Thyroid gland (tissue), 4 donors: ENCODE results near the gene CTDSPL2. TPM values are rescaled to one million over a fixed set of nuclear protein-coding genes. Genes with fewer than 3 reads are reported as not detected.

Experiments
- DNase-seq, 2 donors: peaks; one replicate each; pipeline ENCODE4 v3.0.0-alpha.2; 2019
- H3K27ac ChIP-seq, 3 donors: fragments of 200-600 bp; sonication (generic); 1 replicate in 2 of 3; 2 replicates in 1 of 3; pipeline ENCODE4 v1.5.1; 2016 to 2019; ENCODE audit warnings: mild to moderate bottlenecking in 1 of 3, moderate library complexity in 1 of 3
- H3K27me3 ChIP-seq: fragments of 200-600 bp; sonication (generic); one replicate; pipeline ENCODE4 v1.5.1; 2019
- H3K36me3 ChIP-seq, 2 donors: fragments of 200-600 bp; sonication (generic); one replicate each; pipeline ENCODE4 v1.5.1; 2016 to 2019
- H3K4me1 ChIP-seq, 2 donors: fragments of 200-600 bp; sonication (generic); one replicate each; pipeline ENCODE4 v1.5.1; 2017 to 2019
- H3K4me3 ChIP-seq, 3 donors: fragments of 200-600 bp; sonication (generic); replicated peaks in 1 of 3; 1 replicate in 2 of 3; 2 replicates in 1 of 3; pipeline ENCODE4 v1.5.1; 2016; ENCODE audit warnings: mild to moderate bottlenecking in 1 of 3
- H3K9me3 ChIP-seq: fragments of 200-600 bp; sonication (generic); one replicate; pipeline ENCODE4 v1.5.1; 2017
- POLR2A ChIP-seq, 2 donors: fragments of 450-650 bp; IDR thresholded peaks; one replicate each; pipeline ENCODE4 v1.6.1; 2017; ENCODE audit warnings: antibody characterized with exemption in 2 of 2, mild to moderate bottlenecking in 2 of 2, moderate library complexity in 1 of 2
- WGBS, 2 donors: methylation state at CpG; one replicate each; pipeline ENCODE4 v1.1.5; 2017; 5-methylcytosine and 5-hydroxymethylcytosine counted together
- intact Hi-C: fragments of 100-400 bp; cut with DNase I; formaldehyde crosslinking; loops from one replicate; pipeline ENCODE4 v1.15.1; 2023
- total RNA-seq, 4 donors: library from RNA; depleted of rRNA; stranded (reverse); fragments of >200 nt; gene quantifications; one replicate each; pipeline ENCODE4 v1.2.3, GENCODE V29; 2016
- TF ChIP-seq, protein P1 (sequence below), 6 experiments: fragments of 200-600 bp in 3 of 6; fragments of 450-650 bp in 3 of 6; sonication (generic) in 3 of 6; IDR thresholded peaks; one replicate each; pipeline ENCODE4 v1.5.1; 2016 to 2019; ENCODE audit warnings: antibody characterized with exemption in 6 of 6, mild to moderate bottlenecking in 2 of 6, inconsistent platforms in 1 of 6, moderate library complexity in 1 of 6

Gene CTDSPL2
- total RNA-seq, 4 donors from 2014 or later, result 26.7 to 71.4 (median 53.5) TPM

DNA sequence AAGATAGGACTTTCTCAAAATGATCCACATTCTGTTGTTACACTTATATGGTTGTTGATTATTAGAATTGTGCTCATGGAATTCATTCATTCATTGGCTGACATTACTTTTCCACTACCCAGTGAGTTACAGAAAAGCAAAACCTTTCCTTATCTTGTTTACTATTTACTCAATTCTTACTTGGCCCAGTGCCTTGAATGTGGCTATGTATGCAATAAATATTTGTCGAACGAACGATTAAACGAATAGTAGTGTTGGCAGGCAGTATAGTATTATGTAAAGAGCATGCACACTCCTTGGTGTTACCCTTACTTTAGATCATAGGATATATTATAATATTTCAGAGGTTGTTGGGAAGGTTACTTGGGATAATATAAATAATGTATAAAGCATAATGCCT is 31.0 kb downstream of the CTDSPL2 start:
- H3K36me3 ChIP-seq, result peaks cover 0 to 10% of the 10 kb centered on the region in 2 donors
- intact Hi-C loops, result no loop called here
- 83 to 84% methylated on average over 4 of the region's 4 CpGs for WGBS, 2 donors
- no peaks in the 10 kb centered on the region for H3K9me3 ChIP-seq
- H3K4me3 ChIP-seq, result no peak overlapping the region
- no peaks in the 10 kb centered on the region for H3K27me3 ChIP-seq
- no peak overlapping the region for H3K27ac ChIP-seq
- peaks cover 8 to 14% of the 10 kb centered on the region in 2 donors for H3K4me1 ChIP-seq
- TF ChIP-seq, protein P1, sequence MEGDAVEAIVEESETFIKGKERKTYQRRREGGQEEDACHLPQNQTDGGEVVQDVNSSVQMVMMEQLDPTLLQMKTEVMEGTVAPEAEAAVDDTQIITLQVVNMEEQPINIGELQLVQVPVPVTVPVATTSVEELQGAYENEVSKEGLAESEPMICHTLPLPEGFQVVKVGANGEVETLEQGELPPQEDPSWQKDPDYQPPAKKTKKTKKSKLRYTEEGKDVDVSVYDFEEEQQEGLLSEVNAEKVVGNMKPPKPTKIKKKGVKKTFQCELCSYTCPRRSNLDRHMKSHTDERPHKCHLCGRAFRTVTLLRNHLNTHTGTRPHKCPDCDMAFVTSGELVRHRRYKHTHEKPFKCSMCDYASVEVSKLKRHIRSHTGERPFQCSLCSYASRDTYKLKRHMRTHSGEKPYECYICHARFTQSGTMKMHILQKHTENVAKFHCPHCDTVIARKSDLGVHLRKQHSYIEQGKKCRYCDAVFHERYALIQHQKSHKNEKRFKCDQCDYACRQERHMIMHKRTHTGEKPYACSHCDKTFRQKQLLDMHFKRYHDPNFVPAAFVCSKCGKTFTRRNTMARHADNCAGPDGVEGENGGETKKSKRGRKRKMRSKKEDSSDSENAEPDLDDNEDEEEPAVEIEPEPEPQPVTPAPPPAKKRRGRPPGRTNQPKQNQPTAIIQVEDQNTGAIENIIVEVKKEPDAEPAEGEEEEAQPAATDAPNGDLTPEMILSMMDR (IDR thresholded peaks at IDR 0.05), result no peak
- TF ChIP-seq POLR2A (IDR thresholded peaks at IDR 0.05), result no peak
- DNase-seq, result no peak

DNA sequence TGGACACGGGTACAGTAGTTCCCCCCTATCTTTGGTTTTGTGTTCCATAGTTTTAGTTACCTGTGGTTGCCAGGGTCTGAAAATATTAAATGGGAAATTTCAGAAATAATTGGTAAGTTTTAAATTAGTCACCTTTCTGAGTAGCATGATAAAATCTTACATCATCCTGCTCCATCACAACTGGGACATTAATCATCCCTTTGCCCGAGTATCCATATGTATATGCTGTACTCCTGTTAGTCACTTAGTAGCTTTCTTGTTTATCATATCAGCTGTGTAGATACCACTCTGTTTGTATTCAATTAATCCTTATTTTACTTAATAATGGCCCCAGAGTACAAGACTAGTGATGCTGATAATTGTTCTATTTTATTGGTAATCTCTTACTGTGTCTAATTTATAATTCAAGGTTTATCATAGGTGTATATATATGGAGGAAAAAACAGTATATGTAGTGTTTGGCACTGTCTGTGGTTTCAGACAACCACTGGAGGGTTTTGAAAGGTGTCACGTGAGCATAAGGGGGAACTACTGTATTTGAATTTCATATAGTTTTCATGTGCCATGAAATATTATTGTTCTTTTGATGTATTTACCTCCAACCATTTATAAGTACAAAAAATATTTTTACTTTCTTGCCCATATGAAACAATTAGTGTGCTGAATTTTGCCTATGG is 41.4 kb downstream of the CTDSPL2 start:
- Histone ChIP-seq H3K4me3 (no peak overlapping the region), H3K27ac (no peak overlapping the region), H3K9me3 (no peaks in the 10 kb centered on the region), H3K4me1 (no peaks in the 10 kb centered on the region), H3K36me3 (no peaks in the 10 kb centered on the region), H3K27me3 (no peaks in the 10 kb centered on the region)
- DNase-seq, result no peak
- 86 to 89% methylated on average over 3 of the region's 3 CpGs for WGBS, 2 donors
- intact Hi-C loops, result no loop called here
- TF ChIP-seq, protein P1 (IDR thresholded peaks at IDR 0.05), result no peak
- TF ChIP-seq POLR2A (IDR thresholded peaks at IDR 0.05), result no peak

DNA sequence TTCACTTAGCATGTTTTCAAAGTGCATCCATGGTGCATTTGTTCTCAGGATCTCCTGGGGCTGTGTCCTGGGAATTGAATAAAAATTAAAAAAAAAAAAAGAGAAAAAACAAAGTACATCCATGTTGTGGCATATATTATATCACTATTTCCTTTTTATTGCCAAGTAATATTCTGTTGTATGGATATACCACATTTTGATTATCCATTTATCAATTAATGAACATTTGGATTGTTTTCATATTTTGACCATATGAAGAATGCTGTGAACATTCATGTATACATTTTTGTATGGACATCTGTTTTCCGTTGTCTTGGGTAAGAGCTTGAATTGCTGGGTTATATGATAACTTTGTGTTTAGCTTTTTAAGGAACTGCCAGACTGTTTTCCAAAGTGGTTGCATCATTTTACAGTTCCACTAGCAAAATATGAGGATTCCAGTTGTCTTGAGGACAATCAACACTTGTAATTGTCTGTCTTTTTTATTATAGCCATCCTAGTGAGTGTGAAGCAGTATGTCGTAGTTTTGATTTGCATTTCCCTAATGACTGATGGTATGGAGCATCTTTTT is 44.5 kb downstream of the CTDSPL2 start:
- WGBS, 2 donors, result 97 to 100% methylated on average over 2 of the region's 2 CpGs
- Histone ChIP-seq H3K27me3 (no peaks in the 10 kb centered on the region), H3K36me3 (no peaks in the 10 kb centered on the region), H3K4me3 (no peak overlapping the region), H3K9me3 (no peaks in the 10 kb centered on the region), H3K27ac (no peak overlapping the region), H3K4me1 (no peaks in the 10 kb centered on the region)
- no peak for DNase-seq
- TF ChIP-seq, protein P1 (IDR thresholded peaks at IDR 0.05), result no peak
- intact Hi-C loops, result no loop called here

DNA sequence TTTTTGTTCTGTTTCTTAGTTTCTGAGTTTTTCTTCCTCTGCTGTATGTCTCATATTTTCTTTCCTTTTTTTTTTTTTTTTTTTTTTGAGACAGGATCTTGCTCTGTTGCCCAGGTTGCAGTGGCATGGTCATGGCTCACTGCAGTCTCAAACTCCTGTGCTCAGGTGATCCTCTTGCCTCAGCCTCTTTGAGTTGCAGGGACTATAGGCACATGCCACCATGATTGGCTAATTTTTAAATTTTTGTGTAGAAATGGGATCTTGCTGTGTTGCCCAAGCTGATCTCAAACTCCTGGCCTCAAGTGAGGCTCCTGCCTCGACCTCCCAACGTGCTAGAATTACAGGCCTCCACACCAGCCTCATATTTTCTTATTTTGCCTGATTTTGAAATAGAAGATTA is 51.9 kb downstream of the CTDSPL2 start:
- Histone ChIP-seq H3K27ac (no peak overlapping the region), H3K36me3 (no peaks in the 10 kb centered on the region), H3K4me3 (no peak overlapping the region), H3K9me3 (no peaks in the 10 kb centered on the region), H3K4me1 (no peaks in the 10 kb centered on the region), H3K27me3 (no peaks in the 10 kb centered on the region)
- WGBS, 2 donors, result 100% methylated on average over 2 of the region's 2 CpGs
- TF ChIP-seq, protein P1 (IDR thresholded peaks at IDR 0.05), result no peak
- TF ChIP-seq POLR2A (IDR thresholded peaks at IDR 0.05), result no peak
- intact Hi-C loops, result no loop called here
- DNase-seq, result no peak

DNA sequence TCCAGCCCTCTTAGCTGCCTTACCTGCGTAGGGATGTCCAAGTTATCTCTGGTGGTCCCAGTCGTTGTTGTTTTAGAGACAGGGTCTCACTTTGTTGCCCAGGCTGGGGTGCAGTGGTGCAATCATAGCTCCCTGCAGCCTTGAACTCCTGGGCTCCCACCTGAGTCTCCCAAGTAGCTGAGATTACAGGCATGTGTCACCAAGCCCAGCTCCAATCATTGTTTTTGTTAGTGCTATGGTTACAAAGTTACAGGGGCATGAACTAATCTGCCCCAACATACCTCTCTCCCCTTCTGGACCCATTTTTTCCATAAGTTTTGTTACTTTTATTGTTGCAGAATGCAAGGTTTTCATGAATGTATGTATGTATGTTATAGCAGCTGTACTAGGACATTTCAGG is 54.7 kb downstream of the CTDSPL2 start:
- no peaks in the 10 kb centered on the region for H3K4me1 ChIP-seq
- WGBS, 2 donors, result 95 to 98% methylated on average over 2 of the region's 2 CpGs
- H3K27ac ChIP-seq, result no peak overlapping the region
- intact Hi-C loops, result no loop called here
- H3K4me3 ChIP-seq, result no peak overlapping the region
- H3K36me3 ChIP-seq, result peaks cover 0 to under 1% of the 10 kb centered on the region in 2 donors
- no peak for DNase-seq
- TF ChIP-seq, protein P1 (IDR thresholded peaks at IDR 0.05), result no peak
- no peak for TF ChIP-seq POLR2A (IDR thresholded peaks at IDR 0.05)
- no peaks in the 10 kb centered on the region for H3K27me3 ChIP-seq
- H3K9me3 ChIP-seq, result no peaks in the 10 kb centered on the region
